ENCODE data around the gene TRPV4. TPM values are rescaled to one million over a fixed set of nuclear protein-coding genes. Genes with fewer than 3 reads are reported as not detected.

TRPV4 gene
- total and polyA plus RNA-seq, 2 experiments from 2014 or later: 0.66 to 1.1 TPM

DNA sequence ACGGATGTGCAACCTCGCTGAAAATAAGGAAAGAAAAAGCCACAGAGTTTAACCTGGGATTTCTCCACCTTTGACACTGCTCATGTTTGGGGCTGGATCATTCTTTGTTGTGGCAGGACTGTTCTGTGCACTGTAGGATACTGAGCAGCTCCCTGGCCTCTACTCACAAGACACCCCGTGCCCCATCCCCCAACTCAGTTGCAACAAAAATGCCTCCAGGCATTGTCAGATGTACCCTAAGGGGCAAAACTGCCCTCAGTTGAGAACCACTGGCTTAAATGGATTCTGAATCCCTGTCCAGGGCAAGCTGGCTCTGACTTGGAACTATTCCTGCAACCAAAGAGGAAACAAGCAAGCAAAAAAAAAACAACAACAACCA is 45.0 kb upstream of the TRPV4 start:
- Histone ChIP-seq H3K4me3 (peak overlapping the region; percentile 95; the same call in 1 of the 2 replicates), H3K9me2 (ENCODE audit: insufficient read depth) (no peaks in the 10 kb centered on the region), H4K20me1 (replicated peaks; ENCODE audit: insufficient read depth) (peaks cover 26% of the 10 kb centered on the region), H2AFZ (no peak overlapping the region), H3K27ac (ENCODE audit: low read depth) (no peak overlapping the region), H3K36me3 (ENCODE audit: insufficient read depth) (no peaks in the 10 kb centered on the region), H3K79me2 (replicated peaks; ENCODE audit: insufficient read depth) (peaks cover 67% of the 10 kb centered on the region), H3K4me2 (peak overlapping the region; percentile 100), H3K27me3 (ENCODE audit: insufficient read depth) (no peaks in the 10 kb centered on the region), H3K4me1 (ENCODE audit: insufficient read depth) (peaks cover 43% of the 10 kb centered on the region), H3F3A (replicated peaks; ENCODE audit: low read depth) (peaks cover 3% of the 10 kb centered on the region; the same call in 1 of the 2 replicates)
- Mint-ChIP-seq H3K36me3 (ENCODE audit: low read depth) (no peaks in the 10 kb centered on the region; the same call in 2 of the 3 replicates), H3K4me3 (peak overlapping the region; percentile 89), H3K4me1 (peaks cover 51% of the 10 kb centered on the region), H3K27ac (no peak overlapping the region), H3K27me3 (ENCODE audit: insufficient read depth, low read depth, poor library complexity) (peaks cover 4% of the 10 kb centered on the region), H3K9me3 (no peaks in the 10 kb centered on the region)
- DNase-seq (ENCODE audit: low spot score) (no peak), ATAC-seq (no peak)
- TF ChIP-seq, protein P1, sequence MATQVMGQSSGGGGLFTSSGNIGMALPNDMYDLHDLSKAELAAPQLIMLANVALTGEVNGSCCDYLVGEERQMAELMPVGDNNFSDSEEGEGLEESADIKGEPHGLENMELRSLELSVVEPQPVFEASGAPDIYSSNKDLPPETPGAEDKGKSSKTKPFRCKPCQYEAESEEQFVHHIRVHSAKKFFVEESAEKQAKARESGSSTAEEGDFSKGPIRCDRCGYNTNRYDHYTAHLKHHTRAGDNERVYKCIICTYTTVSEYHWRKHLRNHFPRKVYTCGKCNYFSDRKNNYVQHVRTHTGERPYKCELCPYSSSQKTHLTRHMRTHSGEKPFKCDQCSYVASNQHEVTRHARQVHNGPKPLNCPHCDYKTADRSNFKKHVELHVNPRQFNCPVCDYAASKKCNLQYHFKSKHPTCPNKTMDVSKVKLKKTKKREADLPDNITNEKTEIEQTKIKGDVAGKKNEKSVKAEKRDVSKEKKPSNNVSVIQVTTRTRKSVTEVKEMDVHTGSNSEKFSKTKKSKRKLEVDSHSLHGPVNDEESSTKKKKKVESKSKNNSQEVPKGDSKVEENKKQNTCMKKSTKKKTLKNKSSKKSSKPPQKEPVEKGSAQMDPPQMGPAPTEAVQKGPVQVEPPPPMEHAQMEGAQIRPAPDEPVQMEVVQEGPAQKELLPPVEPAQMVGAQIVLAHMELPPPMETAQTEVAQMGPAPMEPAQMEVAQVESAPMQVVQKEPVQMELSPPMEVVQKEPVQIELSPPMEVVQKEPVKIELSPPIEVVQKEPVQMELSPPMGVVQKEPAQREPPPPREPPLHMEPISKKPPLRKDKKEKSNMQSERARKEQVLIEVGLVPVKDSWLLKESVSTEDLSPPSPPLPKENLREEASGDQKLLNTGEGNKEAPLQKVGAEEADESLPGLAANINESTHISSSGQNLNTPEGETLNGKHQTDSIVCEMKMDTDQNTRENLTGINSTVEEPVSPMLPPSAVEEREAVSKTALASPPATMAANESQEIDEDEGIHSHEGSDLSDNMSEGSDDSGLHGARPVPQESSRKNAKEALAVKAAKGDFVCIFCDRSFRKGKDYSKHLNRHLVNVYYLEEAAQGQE (IDR thresholded peaks at IDR 0.05; ENCODE audit: unreplicated experiment): no peak
- TF ChIP-seq POLR2AphosphoS5 (IDR thresholded peaks at IDR 0.05; ENCODE audit: low read depth) (no peak), ZNF462 (CRISPR knock-in tag; IDR thresholded peaks at IDR 0.05) (no peak), EZH2 (IDR thresholded peaks at IDR 0.05; ENCODE audit: low read depth, unreplicated experiment) (no peak), STAT1 (IDR thresholded peaks at IDR 0.05; ENCODE audit: unreplicated experiment) (no peak)

Measured in GM23338 (cell line).